Prostate gland (tissue), 2 donors: Measurements from ENCODE around the gene C2orf49. TPM values are rescaled to one million over a fixed set of nuclear protein-coding genes. Genes with fewer than 3 reads are reported as not detected.

ENCODE experiments used
- DNase-seq: peaks from one replicate; pipeline ENCODE4 v3.0.0-alpha.2; 2019; ENCODE audit warnings: low spot score
- H3K27ac ChIP-seq, 2 donors: fragments of 200-600 bp; sonication (generic); 2 replicates each; pipeline ENCODE4 v1.5.1; 2017 to 2019
- H3K27me3 ChIP-seq: fragments of 200-600 bp; sonication (generic); replicated peaks from 2 replicates; pipeline ENCODE4 v1.5.1; 2019; ENCODE audit not compliant: insufficient read depth
- H3K36me3 ChIP-seq, 2 donors: fragments of 200-600 bp; sonication (generic); 1 replicate in 1 of 2; 2 replicates in 1 of 2; pipeline versions ENCODE4 v1.5.1 to v1.8.1; 2017 to 2019
- H3K4me1 ChIP-seq: fragments of 200-600 bp; sonication (generic); replicated peaks from 2 replicates; pipeline ENCODE4 v1.5.1; 2019
- H3K4me3 ChIP-seq, 2 donors: fragments of 200-600 bp; sonication (generic); 2 replicates each; pipeline ENCODE4 v1.5.1; 2017 to 2019
- H3K9me3 ChIP-seq: fragments of 200-600 bp; sonication (generic); 2 replicates; pipeline ENCODE4 v1.5.1; 2017
- CTCF ChIP-seq, 4 experiments: fragments of 200-600 bp in 2 of 4; fragments of 450-650 bp in 2 of 4; sonication (generic) in 2 of 4; IDR thresholded peaks; 1 replicate in 3 of 4; 2 replicates in 1 of 4; pipeline ENCODE4 v1.5.1; 2016 to 2019; ENCODE audit warnings: antibody characterized with exemption in 4 of 4, mild to moderate bottlenecking in 2 of 4, moderate library complexity in 2 of 4
- POLR2A ChIP-seq: fragments of 450-650 bp; IDR thresholded peaks from one replicate; pipeline ENCODE4 v1.6.1; 2016; ENCODE audit warnings: antibody characterized with exemption, mild to moderate bottlenecking
- POLR2AphosphoS5 ChIP-seq: sonication (generic); formaldehyde crosslinking; IDR thresholded peaks from one replicate; pipeline ENCODE4 v1.6.1; 2017; ENCODE audit warnings: antibody characterized with exemption
- WGBS: methylation state at CpG from one replicate; pipeline ENCODE4 v1.1.5; 2018; 5-methylcytosine and 5-hydroxymethylcytosine counted together
- intact Hi-C: fragments of 100-400 bp; cut with DNase I; formaldehyde crosslinking; loops from one replicate; pipeline ENCODE4 v1.14.2; 2022
- total RNA-seq, 2 donors: library from RNA; depleted of rRNA; stranded (reverse); fragments of >200 nt; gene quantifications; one replicate each; pipeline ENCODE4 v1.1.0, GENCODE V29; 2016

The C2orf49 gene
- total RNA-seq, 2 donors from 2014 or later = 13.1 to 26.2 TPM

GRCh38 chr2:105344704-105345345 lies 7.5 kb downstream of the C2orf49 start:
- no peaks in the 10 kb centered on the region for H3K9me3 ChIP-seq
- peaks cover 7 to 8% of the 10 kb centered on the region in 2 donors for H3K36me3 ChIP-seq
- no peak overlapping the region for H3K27ac ChIP-seq
- H3K4me3 ChIP-seq = no peak overlapping the region
- DNase-seq = peak; percentile 29
- 41% methylated on average over 4 of the region's 4 CpGs for WGBS
- peak in 3 of 4 experiments; percentile 46 to 63 (median 54) for TF ChIP-seq CTCF (IDR thresholded peaks at IDR 0.05)
- TF ChIP-seq POLR2AphosphoS5 = no peak
- no peak for TF ChIP-seq POLR2A
- intact Hi-C loops = no loop called here
- no peaks in the 10 kb centered on the region for H3K4me1 ChIP-seq
- no peaks in the 10 kb centered on the region for H3K27me3 ChIP-seq

- intact Hi-C loops = no loop called here
- no peak for TF ChIP-seq CTCF (IDR thresholded peaks at IDR 0.05)
- no peak for TF ChIP-seq POLR2AphosphoS5
- TF ChIP-seq POLR2A = no peak
- H3K27ac ChIP-seq = no peak overlapping the region
- H3K4me1 ChIP-seq = no peaks in the 10 kb centered on the region
- no peak overlapping the region for H3K4me3 ChIP-seq
- no peaks in the 10 kb centered on the region for H3K27me3 ChIP-seq
- H3K9me3 ChIP-seq = no peaks in the 10 kb centered on the region
- H3K36me3 ChIP-seq = no peaks in the 10 kb centered on the region
- 94% methylated on average over 1 of the region's 1 CpG for WGBS
- DNase-seq = no peak
Observed at GRCh38 chr2:105357122-105357521, 19.8 kb downstream of the C2orf49 start.

DNA sequence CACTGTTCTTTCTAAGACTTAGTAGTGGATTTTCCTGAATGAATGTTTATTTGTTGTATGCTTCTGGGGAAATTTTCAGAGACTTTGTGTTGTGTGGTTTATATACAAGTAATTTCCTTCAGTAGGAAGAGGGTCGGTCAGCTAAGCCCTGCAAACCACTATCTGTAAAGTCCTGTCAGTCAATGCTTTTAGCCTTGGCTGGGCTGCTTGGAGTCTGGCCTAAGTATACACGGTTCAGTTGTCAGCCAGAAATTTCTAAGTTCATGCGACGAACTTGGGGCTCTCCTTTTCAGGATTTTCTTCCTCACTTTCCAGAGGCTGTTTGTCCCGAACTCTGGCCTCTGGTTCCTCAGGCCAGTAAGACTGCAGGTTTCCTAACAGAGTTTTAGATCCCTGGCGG lies 21.3 kb downstream of the C2orf49 start:
- TF ChIP-seq CTCF (IDR thresholded peaks at IDR 0.05) (no peak), POLR2AphosphoS5 (no peak), POLR2A (no peak)
- Histone ChIP-seq H3K36me3 (no peaks in the 10 kb centered on the region), H3K4me1 (no peaks in the 10 kb centered on the region), H3K27ac (no peak overlapping the region), H3K9me3 (no peaks in the 10 kb centered on the region), H3K4me3 (no peak overlapping the region), H3K27me3 (no peaks in the 10 kb centered on the region)
- no peak for DNase-seq
- intact Hi-C loops = no loop called here
- 50% methylated on average over 6 of the region's 6 CpGs for WGBS

GRCh38 chr2:105361102-105361889 lies 24.0 kb downstream of the C2orf49 start:
- intact Hi-C loops = no loop called here
- TF ChIP-seq POLR2A (no peak), POLR2AphosphoS5 (no peak), CTCF (IDR thresholded peaks at IDR 0.05) (no peak)
- DNase-seq = no peak
- Histone ChIP-seq H3K27ac (no peak overlapping the region), H3K27me3 (no peaks in the 10 kb centered on the region), H3K4me3 (no peak overlapping the region), H3K4me1 (no peaks in the 10 kb centered on the region), H3K36me3 (no peaks in the 10 kb centered on the region), H3K9me3 (no peaks in the 10 kb centered on the region)
- WGBS = 69% methylated on average over 11 of the region's 11 CpGs
